Measurements from ENCODE around the gene PLIN3. TPM values are rescaled to one million over a fixed set of nuclear protein-coding genes. Genes with fewer than 3 reads are reported as not detected.
"Not testable (repeated sequence)": the region's sequence is repeated elsewhere in the genome, so short reads cannot be mapped to it uniquely, and the experiment has no call there.

Gene PLIN3
- total and polyA plus RNA-seq, 4 donors: 18.0 to 105 (median 50.5) TPM

DNA sequence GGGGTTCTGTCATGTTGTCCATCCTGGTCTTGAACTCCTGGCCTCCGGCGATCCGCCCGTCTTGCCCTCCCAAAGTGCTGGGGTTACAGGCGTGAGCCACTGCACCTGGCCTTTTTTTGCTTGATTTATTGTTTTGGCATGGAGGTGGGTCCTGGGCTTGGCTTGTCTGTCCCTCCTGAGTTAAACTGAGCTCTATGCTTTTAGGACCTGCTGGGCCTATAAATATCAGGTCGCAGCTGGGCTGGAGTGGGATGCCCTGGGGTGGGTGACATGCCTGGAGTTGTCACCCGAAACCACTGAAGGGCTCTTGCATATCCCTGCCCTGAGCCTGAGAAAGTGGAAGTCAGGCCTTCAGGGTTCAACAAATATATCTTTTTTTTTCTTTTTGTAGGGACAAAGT lies 29.7 kb upstream of the PLIN3 start:
- Histone ChIP-seq H3K27me3 (ENCODE audit: control insufficient read depth in 3 of 3, insufficient read depth in 3 of 3, low read length in 2 of 3) (no peaks in the 10 kb centered on the region), H3K36me3 (ENCODE audit: control insufficient read depth in 4 of 4, insufficient read depth in 4 of 4, low read length in 4 of 4) (no peaks in the 10 kb centered on the region), H3K27ac (ENCODE audit: low read depth in 1 of 2, low read length in 1 of 2) (no peak overlapping the region), H3K9me3 (ENCODE audit: control insufficient read depth in 4 of 4, insufficient read depth in 3 of 4, low read length in 3 of 4) (no peaks in the 10 kb centered on the region), H3K9ac (ENCODE audit: insufficient read depth in 1 of 2, low read length in 2 of 2) (no peak overlapping the region), H3K4me1 (ENCODE audit: control insufficient read depth in 5 of 5, insufficient read depth in 5 of 5, low read length in 5 of 5) (peaks cover 0 to 3% (median 0%) of the 10 kb centered on the region in 5 donors), H3K4me3 (no peak overlapping the region)
- 75 to 88% methylated on average over 7 of the region's 7 CpGs for WGBS, 2 donors
- no peak for TF ChIP-seq CTCF (IDR thresholded peaks at IDR 0.05; ENCODE audit: control extremely low read depth, extremely low read depth)
- DNase-seq (no peak), ATAC-seq (ENCODE audit: insufficient read depth, low FRiP score) (no peak)

DNA sequence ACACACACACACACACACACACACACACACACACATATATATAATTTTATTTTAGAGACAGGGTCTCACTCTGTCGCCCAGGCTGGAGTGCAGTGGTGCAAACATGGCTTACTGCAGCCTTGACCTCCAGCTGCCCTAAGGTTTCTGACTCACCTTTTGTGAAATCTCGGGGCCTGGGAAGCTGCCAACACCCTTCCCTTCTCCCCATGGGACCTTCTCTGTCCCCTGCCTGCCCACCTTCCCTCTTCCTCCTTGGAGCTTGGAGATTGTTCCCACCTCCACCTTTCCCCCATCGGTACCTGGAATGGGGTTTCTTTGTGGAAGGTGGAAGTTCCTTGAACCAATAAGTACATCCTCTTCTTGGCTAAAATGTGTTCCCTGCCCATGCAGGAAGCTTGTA lies 28.9 kb upstream of the PLIN3 start:
- H3K4me3 ChIP-seq: no peak overlapping the region
- H3K9ac ChIP-seq (ENCODE audit: insufficient read depth in 1 of 2, low read length in 2 of 2): no peak overlapping the region
- no peaks in the 10 kb centered on the region for H3K27me3 ChIP-seq (ENCODE audit: control insufficient read depth in 3 of 3, insufficient read depth in 3 of 3, low read length in 2 of 3)
- H3K36me3 ChIP-seq (ENCODE audit: control insufficient read depth in 4 of 4, insufficient read depth in 4 of 4, low read length in 4 of 4): no peaks in the 10 kb centered on the region
- no peak for TF ChIP-seq CTCF (IDR thresholded peaks at IDR 0.05; ENCODE audit: control extremely low read depth, extremely low read depth)
- H3K4me1 ChIP-seq (ENCODE audit: control insufficient read depth in 5 of 5, insufficient read depth in 5 of 5, low read length in 5 of 5): peaks cover 0 to 3% (median 0%) of the 10 kb centered on the region in 5 donors
- ATAC-seq (ENCODE audit: insufficient read depth, low FRiP score) (no peak), DNase-seq (no peak)
- H3K27ac ChIP-seq (ENCODE audit: low read depth in 1 of 2, low read length in 1 of 2): no peak overlapping the region
- 47 to 57% methylated on average over 3 of the region's 3 CpGs for WGBS, 2 donors
- H3K9me3 ChIP-seq (ENCODE audit: control insufficient read depth in 4 of 4, insufficient read depth in 3 of 4, low read length in 3 of 4): no peaks in the 10 kb centered on the region

DNA sequence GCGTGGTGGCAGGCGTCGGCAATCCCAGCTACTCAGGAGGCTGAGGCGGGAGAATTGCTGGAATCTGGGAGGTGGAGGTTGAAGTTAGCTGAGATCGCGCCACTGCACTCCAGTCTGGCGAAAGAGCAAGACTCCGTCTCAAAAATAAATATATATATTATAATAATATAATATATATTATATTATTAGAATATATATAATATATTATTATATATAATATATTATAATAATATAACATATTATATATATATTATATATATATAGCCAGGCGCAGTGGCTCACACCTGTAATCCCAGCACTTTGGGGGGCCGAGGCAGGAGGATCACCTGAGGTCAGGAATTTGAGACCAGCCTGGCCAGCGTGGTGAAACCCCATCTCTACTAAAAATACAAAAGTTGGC lies 25.5 kb upstream of the PLIN3 start:
- not testable (repeated sequence) for H3K36me3 ChIP-seq (ENCODE audit: control insufficient read depth in 4 of 4, insufficient read depth in 4 of 4, low read length in 4 of 4); DNase-seq; ATAC-seq (ENCODE audit: insufficient read depth, low FRiP score); H3K27ac ChIP-seq (ENCODE audit: low read depth in 1 of 2, low read length in 1 of 2); H3K9ac ChIP-seq (ENCODE audit: insufficient read depth in 1 of 2, low read length in 2 of 2); H3K9me3 ChIP-seq (ENCODE audit: control insufficient read depth in 4 of 4, insufficient read depth in 3 of 4, low read length in 3 of 4); H3K27me3 ChIP-seq (ENCODE audit: control insufficient read depth in 3 of 3, insufficient read depth in 3 of 3, low read length in 2 of 3); H3K4me3 ChIP-seq; H3K4me1 ChIP-seq (ENCODE audit: control insufficient read depth in 5 of 5, insufficient read depth in 5 of 5, low read length in 5 of 5)
- WGBS, 2 donors: 96% methylated on average over 11 of the region's 11 CpGs

- 91 to 95% methylated on average over 22 of the region's 22 CpGs for WGBS, 2 donors
- no peak overlapping the region for H3K27ac ChIP-seq (ENCODE audit: low read depth in 1 of 2, low read length in 1 of 2)
Measured at GRCh38 chr19:4891066-4891465, 23.6 kb upstream of the PLIN3 start.

More at GRCh38 chr19:4891066-4891465, 23.6 kb upstream of the PLIN3 start:
- Histone ChIP-seq H3K36me3 (ENCODE audit: control insufficient read depth in 4 of 4, insufficient read depth in 4 of 4, low read length in 4 of 4) (no peaks in the 10 kb centered on the region), H3K9me3 (ENCODE audit: control insufficient read depth in 4 of 4, insufficient read depth in 3 of 4, low read length in 3 of 4) (no peaks in the 10 kb centered on the region), H3K4me1 (ENCODE audit: control insufficient read depth in 5 of 5, insufficient read depth in 5 of 5, low read length in 5 of 5) (peaks cover 0 to 3% (median 0%) of the 10 kb centered on the region in 5 donors), H3K27me3 (ENCODE audit: control insufficient read depth in 3 of 3, insufficient read depth in 3 of 3, low read length in 2 of 3) (no peaks in the 10 kb centered on the region), H3K4me3 (no peak overlapping the region), H3K9ac (ENCODE audit: insufficient read depth in 1 of 2, low read length in 2 of 2) (no peak overlapping the region)
- no peak for TF ChIP-seq CTCF (IDR thresholded peaks at IDR 0.05; ENCODE audit: control extremely low read depth, extremely low read depth)
- no peak for ATAC-seq (ENCODE audit: insufficient read depth, low FRiP score)
- DNase-seq: no peak

Measured in lung (tissue), 12 donors.